Ramos (cell line): ENCODE results near the gene CFAP74.

Experiments used
- in situ Hi-C: fragments of 300-500 bp; cut with MboI; formaldehyde crosslinking; loops from one replicate; pipeline ENCODE4 v1.14.3; 2022; ENCODE audit warnings: low sequenced_read_pairs; ENCODE audit not compliant: unreplicated experiment

CFAP74 gene

GRCh38 chr1:1958071-1958541, 45.5 kb downstream of the CFAP74 start:
- in situ Hi-C loops: loop anchor here (25.0 kb wide), 1 partner anchor 829 kb away; no protein-coding TSS in a partner anchor

DNA sequence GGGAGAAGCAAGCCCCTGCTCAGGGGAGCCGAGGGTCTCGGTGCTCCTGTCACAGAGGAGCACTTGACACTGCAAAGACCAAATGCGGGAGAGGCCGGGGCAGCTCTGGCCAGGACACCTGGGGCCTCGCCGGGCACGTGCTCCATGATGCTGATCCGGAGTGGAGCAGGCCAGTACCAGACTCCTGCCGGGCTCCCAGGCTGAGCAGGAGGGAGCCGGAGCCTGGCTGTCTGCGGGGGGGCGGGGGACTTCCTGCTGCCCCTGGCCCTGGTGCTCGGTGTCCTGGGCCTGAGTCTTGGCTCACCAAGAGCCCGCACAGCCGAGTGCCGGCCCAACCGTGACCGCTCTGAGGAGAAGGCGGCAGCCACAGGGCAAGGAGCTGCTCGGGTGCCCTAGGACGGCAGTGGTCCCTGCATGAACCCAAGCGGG, 46.0 kb downstream of the CFAP74 start:
- in situ Hi-C loops: loop anchor here (25.0 kb wide), 1 partner anchor 830 kb away; no protein-coding TSS in a partner anchor

DNA sequence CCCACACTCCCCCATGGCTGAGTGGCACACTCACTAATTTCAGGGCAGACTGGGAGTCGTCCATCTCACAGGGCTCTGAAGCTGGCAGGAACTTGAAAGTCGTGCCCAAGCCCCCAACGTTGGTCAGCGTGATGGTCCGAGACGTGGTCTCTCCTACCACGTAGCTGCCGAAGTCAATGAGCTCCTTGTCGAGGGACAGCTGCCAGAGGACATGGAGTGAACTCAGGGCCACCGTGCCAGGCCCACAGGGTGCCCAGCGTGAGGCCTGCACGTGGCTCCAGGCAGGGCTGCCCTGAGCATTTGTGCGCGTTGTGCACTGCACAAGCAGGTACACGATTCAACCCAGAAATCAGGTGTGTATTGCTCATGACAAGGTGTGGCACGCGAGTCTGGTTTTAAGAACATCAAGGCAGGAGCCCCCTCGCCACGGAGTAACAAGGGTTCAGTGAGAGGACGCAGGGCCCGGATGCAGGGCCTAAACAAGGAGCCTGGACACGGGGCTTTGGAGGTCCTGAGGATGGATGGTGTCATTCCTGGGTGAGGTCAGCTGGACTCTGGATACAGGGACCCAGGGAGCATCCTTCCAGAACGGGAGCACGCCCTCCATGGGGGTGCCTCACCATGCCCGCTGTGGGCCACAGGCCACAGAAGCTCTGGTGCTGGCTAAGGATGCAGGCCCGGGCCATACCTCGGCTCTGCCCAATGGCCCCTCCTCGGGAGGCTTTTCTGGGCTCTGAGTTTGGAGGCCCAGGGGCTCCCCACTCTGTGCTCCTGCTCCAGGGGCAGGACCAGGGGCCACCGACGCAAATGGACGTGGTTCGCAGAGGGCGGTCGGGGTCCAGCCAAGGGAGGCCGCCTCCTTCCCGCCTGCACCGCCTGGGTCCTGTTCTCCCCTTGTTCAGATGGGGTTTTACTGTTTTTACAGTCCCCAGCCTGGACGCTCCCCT, 46.7 kb downstream of the CFAP74 start:
- in situ Hi-C loops: loop anchor here (25.0 kb wide), 1 partner anchor 830 kb away; no protein-coding TSS in a partner anchor

DNA sequence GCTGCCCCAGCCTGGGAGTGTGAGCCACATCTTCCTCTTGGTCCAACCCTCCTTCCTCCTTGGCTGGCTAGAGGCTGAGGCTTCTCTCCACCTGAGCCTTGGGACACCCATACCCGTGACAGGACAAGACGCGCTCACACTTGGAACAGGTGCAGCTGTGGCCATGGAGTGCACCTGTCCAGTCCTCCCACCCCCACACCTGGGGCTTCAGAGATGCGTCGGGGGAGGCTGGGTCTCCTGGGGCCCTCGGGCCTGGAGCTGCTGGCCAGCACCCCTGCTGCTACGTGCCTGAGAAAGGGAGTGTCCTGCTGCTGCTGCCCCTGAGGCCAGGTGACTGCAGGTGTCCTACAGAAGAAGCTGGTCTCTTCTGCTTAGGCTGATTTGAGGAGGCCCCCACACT, 47.5 kb downstream of the CFAP74 start:
- in situ Hi-C loops: loop anchor here (25.0 kb wide), 1 partner anchor 831 kb away; no protein-coding TSS in a partner anchor

DNA sequence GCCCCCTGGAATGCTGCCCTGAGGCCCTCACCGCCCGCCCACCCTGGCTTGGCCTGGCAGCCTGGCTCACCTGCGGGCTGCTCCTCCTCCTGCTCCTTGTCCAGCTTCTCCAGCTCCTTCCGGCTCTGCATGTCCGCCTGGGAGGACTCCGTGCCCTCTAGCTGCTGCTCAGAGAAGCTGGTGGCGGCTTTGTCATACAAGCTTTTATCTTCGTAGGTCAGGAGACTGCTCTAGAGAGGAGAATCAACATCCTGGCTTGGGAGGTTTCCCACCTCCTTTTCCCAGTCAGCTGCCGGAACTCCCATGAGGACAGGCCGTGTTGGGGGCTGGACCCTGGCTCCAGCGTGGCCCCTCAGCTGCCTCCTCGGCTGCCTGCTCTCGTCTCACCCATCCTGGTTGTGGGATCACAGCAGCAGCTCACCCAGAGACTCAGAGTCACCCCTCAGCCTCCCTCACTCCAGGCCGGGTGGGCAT, 47.9 kb downstream of the CFAP74 start:
- in situ Hi-C loops: loop anchor here (25.0 kb wide), 1 partner anchor 832 kb away; no protein-coding TSS in a partner anchor

DNA sequence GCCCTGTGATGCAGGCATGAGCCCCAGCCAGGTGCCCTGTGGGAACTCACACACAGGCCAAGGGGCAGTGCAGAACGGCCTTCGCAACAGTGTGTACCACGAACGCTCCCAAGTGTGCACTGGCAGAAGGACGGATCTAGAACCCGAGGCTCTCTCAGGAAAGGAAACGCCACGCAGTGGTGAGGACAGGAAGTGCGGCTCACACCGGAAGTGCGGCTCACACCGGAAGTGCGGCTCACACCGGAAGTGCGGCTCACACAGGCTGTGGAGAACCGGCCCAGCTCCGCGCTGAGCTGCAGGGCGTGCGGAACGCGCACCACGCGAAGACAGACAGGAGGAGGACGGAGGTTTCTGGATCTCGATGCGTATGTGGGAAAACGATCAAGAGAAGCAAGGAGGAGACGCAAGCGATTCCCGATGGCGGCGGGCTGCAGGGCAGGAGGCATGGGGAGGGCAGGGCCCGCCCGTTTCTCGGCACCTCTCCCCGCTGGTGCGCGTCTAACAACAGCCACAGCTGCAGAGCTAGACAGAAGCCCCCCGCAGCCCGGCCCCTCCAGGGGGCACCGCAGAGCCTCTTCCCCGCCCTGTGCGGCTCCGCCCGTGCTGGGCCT, 48.6 kb downstream of the CFAP74 start:
- in situ Hi-C loops: loop anchor here (25.0 kb wide), 1 partner anchor 832 kb away; no protein-coding TSS in a partner anchor

GRCh38 chr1:1954015-1954414, 49.6 kb downstream of the CFAP74 start:
- in situ Hi-C loops: loop anchor here (25.0 kb wide), 1 partner anchor 833 kb away; no protein-coding TSS in a partner anchor

DNA sequence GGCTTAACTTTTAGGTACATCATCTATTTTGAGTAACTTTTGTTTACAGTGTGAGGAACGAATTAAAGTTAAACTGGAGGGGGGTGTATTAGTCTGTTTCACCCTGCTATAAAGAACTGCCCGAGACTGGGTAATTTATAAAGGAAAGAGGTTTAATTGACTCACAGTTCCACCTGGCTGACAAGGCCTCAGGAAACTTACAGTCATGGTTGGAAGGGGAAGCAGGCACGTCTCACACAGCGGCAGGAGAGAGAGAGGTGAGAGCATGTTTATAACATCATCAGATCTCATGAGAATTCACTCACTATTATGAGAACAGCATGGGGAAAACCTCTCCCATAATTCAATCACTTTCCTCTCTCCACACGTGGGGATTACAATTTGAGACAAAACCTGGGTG, 52.6 kb downstream of the CFAP74 start:
- in situ Hi-C loops: loop anchor here (25.0 kb wide), 1 partner anchor 836 kb away; no protein-coding TSS in a partner anchor

DNA sequence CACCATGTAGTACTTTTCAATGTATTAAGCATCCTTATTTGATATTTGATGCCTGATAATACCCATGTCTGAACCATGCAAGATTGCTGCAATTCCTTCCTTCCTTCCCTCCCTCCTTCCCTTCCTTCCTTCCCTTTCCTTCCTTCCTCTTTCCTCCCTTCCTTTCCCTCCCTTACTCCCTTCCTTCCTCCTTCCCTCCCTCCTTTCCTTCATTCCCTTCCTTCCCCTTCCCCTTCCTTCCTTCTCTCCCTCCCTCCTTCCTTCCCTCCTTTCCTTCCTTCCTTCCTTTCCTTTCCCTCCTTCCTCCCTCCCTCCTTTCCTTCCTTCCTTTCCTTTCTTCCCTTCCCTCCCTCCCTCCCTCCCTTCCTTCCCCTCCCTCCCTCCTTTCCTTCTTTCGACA, 54.8 kb downstream of the CFAP74 start:
- in situ Hi-C loops: loop anchor here (5.0 kb wide), 1 partner anchor 89 kb away; no protein-coding TSS in a partner anchor

- in situ Hi-C loops: loop anchor here (5.0 kb wide), 1 partner anchor 90 kb away; no protein-coding TSS in a partner anchor
Measured at GRCh38 chr1:1947493-1947892, 56.1 kb downstream of the CFAP74 start.

GRCh38 chr1:1946540-1946939, 57.0 kb downstream of the CFAP74 start:
- in situ Hi-C loops: loop anchor here (5.0 kb wide), 1 partner anchor 91 kb away; no protein-coding TSS in a partner anchor

GRCh38 chr1:1945782-1946393, 57.7 kb downstream of the CFAP74 start:
- in situ Hi-C loops: loop anchor here (5.0 kb wide), 1 partner anchor 91 kb away; no protein-coding TSS in a partner anchor

- in situ Hi-C loops: no loop called here
Measured at GRCh38 chr1:1943834-1944570, 59.6 kb downstream of the CFAP74 start.

DNA sequence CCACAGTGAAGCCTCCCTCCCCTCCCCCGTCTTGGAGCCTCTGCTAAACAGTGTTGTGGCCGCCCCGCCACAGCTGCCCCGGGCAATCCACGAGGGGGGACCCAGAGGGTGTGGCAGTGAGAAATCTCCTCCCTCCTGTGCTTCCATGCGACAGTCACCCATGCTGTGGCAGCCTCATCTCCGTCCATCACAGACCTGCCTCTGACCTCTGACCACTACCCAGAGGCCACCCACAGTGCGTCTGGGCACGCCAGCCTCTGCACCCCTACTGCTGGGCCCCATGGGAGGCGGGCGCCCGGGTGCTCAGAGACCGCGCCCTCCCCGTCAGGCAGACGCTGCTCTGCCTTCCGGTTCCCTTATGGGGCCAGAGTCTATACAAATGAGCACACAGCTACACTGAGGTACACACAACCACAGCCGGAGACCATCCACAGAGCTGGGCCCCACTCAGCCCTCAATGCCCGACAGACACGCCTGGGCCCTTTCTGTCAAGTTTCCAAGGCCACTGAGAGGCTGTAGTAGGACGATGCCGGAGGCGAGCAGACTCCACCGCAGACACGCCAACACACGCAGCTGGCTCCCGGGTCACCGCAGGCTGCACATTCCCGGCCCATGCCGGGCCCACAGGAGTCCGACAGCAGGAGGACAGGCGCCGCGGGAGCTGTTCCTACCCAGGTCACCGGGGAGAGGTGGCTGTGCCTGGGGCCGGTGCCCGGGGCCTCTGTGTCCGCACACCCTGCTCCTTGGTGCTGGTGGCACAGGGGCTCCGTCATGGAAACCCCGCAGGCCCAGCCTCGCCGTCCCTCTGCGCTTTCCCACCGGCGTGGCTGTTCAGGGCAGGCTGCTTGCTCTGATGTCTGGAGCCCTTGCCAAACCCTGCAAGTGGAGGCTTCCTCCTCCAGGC, 60.6 kb downstream of the CFAP74 start:
- in situ Hi-C loops: no loop called here

DNA sequence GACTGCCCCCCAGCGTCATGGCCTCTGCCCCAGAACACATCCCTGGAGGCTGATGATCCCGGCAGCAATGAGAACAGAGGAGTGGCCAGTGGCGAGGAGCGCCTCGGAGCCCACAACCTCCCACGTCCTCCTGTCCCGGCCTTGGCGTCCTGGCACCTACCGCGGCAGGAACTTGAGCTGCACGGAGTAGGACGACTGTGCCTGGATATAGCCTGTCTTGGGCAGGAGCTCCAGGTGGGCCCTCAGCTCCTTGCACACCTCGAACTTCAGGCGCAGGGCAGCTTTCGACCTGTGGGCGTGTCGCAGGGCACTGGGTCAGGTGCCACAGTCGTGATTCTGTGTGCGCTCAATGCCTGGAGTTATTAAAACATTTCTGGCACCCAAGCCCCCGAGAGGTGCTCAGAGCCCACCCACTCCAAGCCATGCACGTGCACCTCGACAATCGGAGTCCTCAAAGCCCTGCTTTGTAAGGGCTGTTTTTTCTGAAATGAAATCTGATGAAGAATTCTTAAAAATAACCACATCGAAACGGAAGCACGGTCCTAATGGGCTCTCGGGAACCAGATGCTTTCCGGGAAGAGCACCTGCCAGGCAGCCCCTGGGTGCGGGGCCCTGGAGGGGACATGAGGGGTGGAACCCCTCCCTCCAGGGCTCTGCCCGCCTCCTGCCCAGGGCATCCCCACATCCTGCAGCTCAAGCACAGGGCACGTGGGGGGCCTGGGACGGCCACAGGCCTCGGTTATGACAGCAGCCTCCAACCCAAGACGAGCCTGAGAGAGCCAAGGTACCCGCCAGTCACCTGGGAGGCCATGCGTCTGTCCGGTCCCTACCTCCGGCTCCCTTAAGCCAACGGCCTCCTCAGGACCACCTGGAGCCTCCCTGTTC, 61.5 kb downstream of the CFAP74 start:
- in situ Hi-C loops: no loop called here

GRCh38 chr1:1941211-1941841, 62.3 kb downstream of the CFAP74 start:
- in situ Hi-C loops: no loop called here

GRCh38 chr1:1940123-1940425, 63.5 kb downstream of the CFAP74 start:
- in situ Hi-C loops: no loop called here
